SK-N-SH (cell line): Measurements from ENCODE around the gene KRTAP1-4. TPM values are rescaled to one million over a fixed set of nuclear protein-coding genes. Genes with fewer than 3 reads are reported as not detected.

Experiments
- CTCF ChIA-PET: fragments of 300-600, 350-600 bp; formaldehyde crosslinking; extraction: SDS; loops from one replicate; lab custom pipeline; 2021; lab: Yijun Ruan, JAX
- POLR2A ChIA-PET: fragments of 350-600 bp; sonication (Branson Sonifier 250); formaldehyde crosslinking; extraction: SDS; loops from one replicate; lab custom pipeline; 2020; ENCODE audit warnings: antibody characterized with exemption, inconsistent platforms; lab: Yijun Ruan, JAX
- DNase-seq: peaks from one replicate; pipeline ENCODE4 v3.0.0; 2012
- H2AFZ ChIP-seq: fragments of 200-600 bp; sonication (generic); 2 replicates; pipeline ENCODE4 v1.8.1; 2016; ENCODE audit warnings: antibody characterized with exemption, mild to moderate bottlenecking, low read depth
- H3F3A ChIP-seq: fragments of 200-600 bp; sonication (generic); replicated peaks from 2 replicates; pipeline ENCODE3; 2016; ENCODE audit warnings: antibody characterized with exemption, mild to moderate bottlenecking; ENCODE audit not compliant: insufficient read depth
- H3K27ac ChIP-seq, 2 experiments: fragments of 200-500 bp in 1 of 2; fragments of 200-600 bp in 1 of 2; sonication (Bioruptor generic) in 1 of 2; sonication (generic), shearing (Covaris generic) in 1 of 2; 2 replicates each; pipeline versions ENCODE4 v1.5.1 to v1.6.1; 2014 to 2016; ENCODE audit warnings: low read depth in 2 of 2, inconsistent platforms in 1 of 2, low read length in 1 of 2, mild to moderate bottlenecking in 1 of 2, mixed read lengths in 1 of 2
- H3K27me3 ChIP-seq: fragments of 200-600 bp; sonication (generic), shearing (Covaris generic); 2 replicates; pipeline ENCODE4 v1.6.1; 2016; ENCODE audit warnings: mixed run types; ENCODE audit not compliant: insufficient read depth
- H3K36me3 ChIP-seq, 2 experiments: fragments of 200-500 bp in 1 of 2; fragments of 200-600 bp in 1 of 2; sonication (Bioruptor generic) in 1 of 2; sonication (generic) in 1 of 2; replicated peaks in 1 of 2; 2 replicates each; pipeline versions ENCODE3 to v1.5.1; 2014 to 2016; ENCODE audit warnings: low read length in 1 of 2, mild to moderate bottlenecking in 1 of 2; ENCODE audit not compliant: insufficient read depth in 2 of 2, control insufficient read depth in 1 of 2
- H3K4me1 ChIP-seq, 2 experiments: fragments of 200-500 bp in 1 of 2; fragments of 200-600 bp in 1 of 2; sonication (Bioruptor generic) in 1 of 2; sonication (generic), shearing (Covaris generic) in 1 of 2; 2 replicates each; pipeline versions ENCODE4 v1.5.1 to v1.6.1; 2014 to 2016; ENCODE audit warnings: low read depth in 1 of 2, low read length in 1 of 2, mixed run types in 1 of 2; ENCODE audit not compliant: insufficient read depth in 2 of 2, control insufficient read depth in 1 of 2
- H3K4me2 ChIP-seq: fragments of 200-600 bp; sonication (generic), shearing (Covaris generic); 2 replicates; pipeline ENCODE4 v1.6.1; 2017; ENCODE audit warnings: mixed run types
- H3K4me3 ChIP-seq, 2 experiments: fragments of 200-500 bp in 1 of 2; fragments of 200-600 bp in 1 of 2; sonication (Bioruptor generic) in 1 of 2; sonication (generic), shearing (Covaris generic) in 1 of 2; 2 replicates each; pipeline versions ENCODE4 v1.5.1 to v1.8.1; 2014 to 2016; ENCODE audit warnings: low read depth in 2 of 2, inconsistent platforms in 1 of 2, low read length in 1 of 2, mild to moderate bottlenecking in 1 of 2, mixed read lengths in 1 of 2, moderate library complexity in 1 of 2
- H3K79me2 ChIP-seq: fragments of 200-600 bp; sonication (generic); 2 replicates; pipeline ENCODE4 v1.8.1; 2017; ENCODE audit warnings: mild to moderate bottlenecking; ENCODE audit not compliant: insufficient read depth
- H3K9ac ChIP-seq: fragments of 200-600 bp; sonication (generic); 2 replicates; pipeline ENCODE4 v1.6.1; 2017; ENCODE audit warnings: mixed run types
- H3K9me2 ChIP-seq: fragments of 200-600 bp; sonication (generic); 2 replicates; pipeline ENCODE4 v1.6.1; 2017; ENCODE audit warnings: mixed run types
- H3K9me3 ChIP-seq: fragments of 200-600 bp; sonication (generic); 2 replicates; pipeline ENCODE4 v1.6.1; 2017; ENCODE audit warnings: mixed run types, mild to moderate bottlenecking, moderate library complexity
- H4K20me1 ChIP-seq: fragments of 200-600 bp; sonication (generic); 2 replicates; pipeline ENCODE4 v1.6.1; 2017; ENCODE audit warnings: mild to moderate bottlenecking, mixed run types; ENCODE audit not compliant: insufficient read depth
- CHD2 ChIP-seq: fragments of 150-350 bp; IDR thresholded peaks from 2 replicates; pipeline ENCODE4 v1.6.1; 2018; ENCODE audit warnings: low read length; ENCODE audit not compliant: partially characterized antibody
- EP300 ChIP-seq, 2 experiments: IDR thresholded peaks; 2 replicates each; pipeline versions ENCODE4 v1.4.0 to v1.6.1; 2012; ENCODE audit warnings: borderline replicate concordance in 1 of 2, low read depth in 1 of 2, low read length in 1 of 2
- FOSL2 ChIP-seq: IDR thresholded peaks from 2 replicates; pipeline ENCODE4 v1.4.0; 2012; ENCODE audit warnings: low read depth, mild to moderate bottlenecking, moderate library complexity, borderline replicate concordance
- FOXM1 ChIP-seq: IDR thresholded peaks from 2 replicates; pipeline ENCODE4 v1.4.0; 2012; ENCODE audit warnings: low read depth, mild to moderate bottlenecking
- GABPA ChIP-seq: IDR thresholded peaks from 2 replicates; pipeline ENCODE4 v1.4.0; 2012; ENCODE audit warnings: low read depth, mild to moderate bottlenecking
- MAX ChIP-seq: IDR thresholded peaks from 2 replicates; pipeline ENCODE4 v1.4.0; 2012; ENCODE audit warnings: low read depth
- MXI1 ChIP-seq: IDR thresholded peaks from 2 replicates; pipeline ENCODE4 v1.6.1; 2012; ENCODE audit warnings: mild to moderate bottlenecking, low read depth, low read length, improper control_type of control experiment
- NFIC ChIP-seq: IDR thresholded peaks from 2 replicates; pipeline ENCODE4 v1.4.0; 2012; ENCODE audit warnings: borderline replicate concordance
- POLR2AphosphoS5 ChIP-seq: IDR thresholded peaks from 2 replicates; pipeline ENCODE4 v1.6.1; 2012; ENCODE audit warnings: low read depth, low read length
- RCOR1 ChIP-seq: fragments of 150-350 bp; IDR thresholded peaks from 2 replicates; pipeline ENCODE4 v1.6.1; 2017; ENCODE audit warnings: antibody characterized with exemption, low read length
- RXRA ChIP-seq: IDR thresholded peaks from 2 replicates; pipeline ENCODE4 v1.4.0; 2012; ENCODE audit warnings: low read depth, mild to moderate bottlenecking, borderline replicate concordance
- SMC3 ChIP-seq: IDR thresholded peaks from 2 replicates; pipeline ENCODE4 v1.6.1; 2012; ENCODE audit warnings: low read depth, low read length, improper control_type of control experiment
- TAF1 ChIP-seq: IDR thresholded peaks from 2 replicates; pipeline ENCODE4 v1.6.1; 2012; ENCODE audit warnings: low read depth, mild to moderate bottlenecking, low read length, moderate library complexity, borderline replicate concordance
- TCF12 ChIP-seq: IDR thresholded peaks from 2 replicates; pipeline ENCODE4 v1.4.0; 2012
- TEAD4 ChIP-seq: IDR thresholded peaks from 2 replicates; pipeline ENCODE4 v1.4.0; 2012; ENCODE audit warnings: mild to moderate bottlenecking, borderline replicate concordance; ENCODE audit not compliant: insufficient read depth
- USF1 ChIP-seq: IDR thresholded peaks from 2 replicates; pipeline ENCODE4 v1.4.0; 2012; ENCODE audit warnings: low read depth, borderline replicate concordance
- ZBTB33 ChIP-seq: IDR thresholded peaks from 2 replicates; pipeline ENCODE4 v1.4.0; 2012; ENCODE audit warnings: low read depth, borderline replicate concordance
- WGBS: methylation state at CpG from one replicate; pipeline ENCODE4 v1.1.6; 2017; ENCODE audit warnings: low lambda C conversion rate; 5-methylcytosine and 5-hydroxymethylcytosine counted together
- polyA plus RNA-seq, 3 experiments: library from polyadenylated mRNA; depleted of rRNA; stranded (reverse); fragments of >200 nt; gene quantifications; 2 replicates each; pipeline ENCODE4 v1.2.3, GENCODE V29; 2012
- small RNA-seq, 7 experiments: library from RNA; depleted of rRNA; stranded (forward); fragments of <200 nt; gene quantifications; one replicate each; pipeline ENCODE3, GENCODE V24; 2012

KRTAP1-4 gene
- polyA plus RNA-seq, 1 of the 3 experiments (the other 2 are of a cell fraction), result not detected

GRCh38 chr17:40980596-40980995 lies 49.4 kb downstream of the KRTAP1-4 start:
- H2AFZ ChIP-seq, result no peak overlapping the region
- H3K79me2 ChIP-seq, result no peaks in the 10 kb centered on the region
- no peak overlapping the region for H3K9ac ChIP-seq
- no peaks in the 10 kb centered on the region for H3K9me2 ChIP-seq
- ChIA-PET CTCF (interaction anchor here (0.6 to 1.4 kb wide), 2 partner anchors 83 to 668 kb away, joined by 3 read pairs; no protein-coding TSS in a partner anchor), POLR2A (no interaction called here)
- H3K4me2 ChIP-seq, result no peak overlapping the region
- H3K27me3 ChIP-seq, result peaks cover 41% of the 10 kb centered on the region; the same call in 1 of the 2 replicates
- DNase-seq, result no peak
- no peaks in the 10 kb centered on the region for H3K36me3 ChIP-seq
- 11% methylated on average over 7 of the region's 8 CpGs for WGBS
- TF ChIP-seq USF1 (no peak), GABPA (no peak), TAF1 (no peak)
- H3K4me3 ChIP-seq, result no peak overlapping the region
- no peaks in the 10 kb centered on the region for H3K9me3 ChIP-seq
- no peaks in the 10 kb centered on the region for H3F3A ChIP-seq
- H4K20me1 ChIP-seq, result no peaks in the 10 kb centered on the region
- no peak overlapping the region for H3K27ac ChIP-seq
- no peaks in the 10 kb centered on the region; a peak in 1 of 4 replicates for H3K4me1 ChIP-seq

GRCh38 chr17:40980117-40980516 lies 49.9 kb downstream of the KRTAP1-4 start:
- Histone ChIP-seq H3K9me3 (no peaks in the 10 kb centered on the region), H3K9me2 (no peaks in the 10 kb centered on the region), H3F3A (no peaks in the 10 kb centered on the region), H3K27me3 (peaks cover 46% of the 10 kb centered on the region; the same call in 1 of the 2 replicates), H3K4me3 (no peak overlapping the region), H3K9ac (no peak overlapping the region), H3K36me3 (no peaks in the 10 kb centered on the region), H3K4me1 (no peaks in the 10 kb centered on the region; a peak in 1 of 4 replicates), H3K4me2 (no peak overlapping the region), H4K20me1 (no peaks in the 10 kb centered on the region), H3K79me2 (no peaks in the 10 kb centered on the region), H3K27ac (no peak overlapping the region), H2AFZ (no peak overlapping the region)
- WGBS, result 72% methylated on average over 3 of the region's 3 CpGs
- ChIA-PET POLR2A (no interaction called here), CTCF (interaction anchor here (1.4 kb wide), 1 partner anchor 668 kb away, joined by 3 read pairs; no protein-coding TSS in a partner anchor)
- no peak for DNase-seq
- no peak for TF ChIP-seq TEAD4
- no peak for TF ChIP-seq CHD2
- TF ChIP-seq FOXM1, result no peak
- no peak for TF ChIP-seq POLR2AphosphoS5
- no peak for TF ChIP-seq MXI1
- no peak for TF ChIP-seq MAX
- no peak for TF ChIP-seq TCF12
- TF ChIP-seq SMC3, result no peak
- no peak for TF ChIP-seq ZBTB33
- TF ChIP-seq RCOR1, result no peak
- TF ChIP-seq EP300 (IDR thresholded peaks at IDR 0.05; ENCODE audit: borderline replicate concordance in 1 of 2, low read depth in 1 of 2, low read length in 1 of 2), result no peak
- no peak for TF ChIP-seq RXRA
- TF ChIP-seq FOSL2, result no peak
- no peak for TF ChIP-seq NFIC

Small RNA genes lying within 50 kb of the gene (small RNA-seq; reads per million reads assigned to genes)
- gene KRTAP3-4P, result 0 reads per million in 7 experiments

Other genes starting within 250 kb of the KRTAP1-4 start
- not detected in 2 replicates for gene KRT27, start 247.6 kb downstream of the KRTAP1-4 start, polyA plus RNA-seq (2012; rRNA removed)
- gene KRT28, start 230.2 kb downstream of the KRTAP1-4 start, polyA plus RNA-seq (2012; rRNA removed), result not detected in 2 replicates
- 17.1 and 31.6 TPM in 2 replicates for gene KRT10, start 207.6 kb downstream of the KRTAP1-4 start, polyA plus RNA-seq (2012; rRNA removed)
- gene KRT12, start 163.0 kb downstream of the KRTAP1-4 start, polyA plus RNA-seq (2012; rRNA removed), result not detected in 2 replicates
- not detected in 2 replicates for gene KRT20, start 145.0 kb downstream of the KRTAP1-4 start, polyA plus RNA-seq (2012; rRNA removed)
- gene KRT23, start 92.5 kb downstream of the KRTAP1-4 start, polyA plus RNA-seq (2012; rRNA removed), result not detected in 2 replicates
- not detected in 2 replicates for gene KRT39, start 63.2 kb downstream of the KRTAP1-4 start, polyA plus RNA-seq (2012; rRNA removed)
- gene KRT40, start 45.9 kb downstream of the KRTAP1-4 start, polyA plus RNA-seq (2012; rRNA removed), result not detected in 2 replicates
- gene KRTAP3-3, start 36.0 kb downstream of the KRTAP1-4 start, polyA plus RNA-seq (2012; rRNA removed), result not detected in 2 replicates
- gene KRTAP3-2, start 30.3 kb downstream of the KRTAP1-4 start, polyA plus RNA-seq (2012; rRNA removed), result not detected in 2 replicates
- gene KRTAP3-1, start 21.1 kb downstream of the KRTAP1-4 start, polyA plus RNA-seq (2012; rRNA removed), result not detected in 2 replicates
- gene KRTAP1-5, start 3.0 kb downstream of the KRTAP1-4 start, polyA plus RNA-seq (2012; rRNA removed), result not detected in 2 replicates
- not detected in 2 replicates for gene KRTAP1-3, start 4.7 kb upstream of the KRTAP1-4 start, polyA plus RNA-seq (2012; rRNA removed)
- gene KRTAP1-1, start 11.3 kb upstream of the KRTAP1-4 start, polyA plus RNA-seq (2012; rRNA removed), result not detected in 2 replicates
- not detected in 2 replicates for gene KRTAP2-1, start 17.1 kb upstream of the KRTAP1-4 start, polyA plus RNA-seq (2012; rRNA removed)
- not detected in 2 replicates for gene KRTAP2-2, start 25.0 kb upstream of the KRTAP1-4 start, polyA plus RNA-seq (2012; rRNA removed)
- gene KRTAP2-3, start 29.9 kb upstream of the KRTAP1-4 start, polyA plus RNA-seq (2012; rRNA removed), result 0.36 and 0.39 TPM in 2 replicates
- not detected in 2 replicates for gene KRTAP2-4, start 35.7 kb upstream of the KRTAP1-4 start, polyA plus RNA-seq (2012; rRNA removed)
- gene KRTAP4-7, start 54.0 kb upstream of the KRTAP1-4 start, polyA plus RNA-seq (2012; rRNA removed), result not detected in 2 replicates
- not detected in 2 replicates for gene KRTAP4-8, start 67.9 kb upstream of the KRTAP1-4 start, polyA plus RNA-seq (2012; rRNA removed)
- not detected in 2 replicates for gene KRTAP4-16, start 72.0 kb upstream of the KRTAP1-4 start, polyA plus RNA-seq (2012; rRNA removed)
- gene KRTAP4-9, start 75.2 kb upstream of the KRTAP1-4 start, polyA plus RNA-seq (2012; rRNA removed), result not detected in 2 replicates
- not detected in 2 replicates for gene KRTAP4-11, start 88.2 kb upstream of the KRTAP1-4 start, polyA plus RNA-seq (2012; rRNA removed)
- gene KRTAP4-12, start 94.0 kb upstream of the KRTAP1-4 start, polyA plus RNA-seq (2012; rRNA removed), result not detected in 2 replicates
- gene KRTAP4-6, start 110.3 kb upstream of the KRTAP1-4 start, polyA plus RNA-seq (2012; rRNA removed), result not detected in 2 replicates
- not detected in 2 replicates for gene KRTAP4-5, start 119.6 kb upstream of the KRTAP1-4 start, polyA plus RNA-seq (2012; rRNA removed)
- not detected in 2 replicates for gene KRTAP4-4, start 130.6 kb upstream of the KRTAP1-4 start, polyA plus RNA-seq (2012; rRNA removed)
- gene KRTAP4-3, start 138.0 kb upstream of the KRTAP1-4 start, polyA plus RNA-seq (2012; rRNA removed), result not detected in 2 replicates
- gene KRTAP4-2, start 148.0 kb upstream of the KRTAP1-4 start, polyA plus RNA-seq (2012; rRNA removed), result not detected in 2 replicates
- gene KRTAP4-1, start 154.7 kb upstream of the KRTAP1-4 start, polyA plus RNA-seq (2012; rRNA removed), result not detected in 2 replicates
- not detected in 2 replicates for gene KRTAP9-1, start 159.7 kb upstream of the KRTAP1-4 start, polyA plus RNA-seq (2012; rRNA removed)
- not detected in 2 replicates for gene KRTAP9-2, start 196.5 kb upstream of the KRTAP1-4 start, polyA plus RNA-seq (2012; rRNA removed)
- not detected in 2 replicates for gene KRTAP9-3, start 202.3 kb upstream of the KRTAP1-4 start, polyA plus RNA-seq (2012; rRNA removed)
- gene KRTAP9-8, start 207.8 kb upstream of the KRTAP1-4 start, polyA plus RNA-seq (2012; rRNA removed), result not detected in 2 replicates
- gene KRTAP9-4, start 219.5 kb upstream of the KRTAP1-4 start, polyA plus RNA-seq (2012; rRNA removed), result not detected in 2 replicates
- gene KRTAP9-9, start 225.2 kb upstream of the KRTAP1-4 start, polyA plus RNA-seq (2012; rRNA removed), result not detected in 2 replicates
- not detected in 2 replicates for gene KRTAP9-6, start 235.2 kb upstream of the KRTAP1-4 start, polyA plus RNA-seq (2012; rRNA removed)
- gene KRTAP9-7, start 245.5 kb upstream of the KRTAP1-4 start, polyA plus RNA-seq (2012; rRNA removed), result not detected in 2 replicates